ENCODE results near the gene AK4. TPM values are rescaled to one million over a fixed set of nuclear protein-coding genes. Genes with fewer than 3 reads are reported as not detected.

AK4 gene
- total RNA-seq, 4 donors from 2014 or later, result 7.8 to 13.9 (median 9.8) TPM

GRCh38 chr1:65265296-65265650 is 117.3 kb downstream of the AK4 start:
- Histone ChIP-seq H3K36me3 (no peaks in the 10 kb centered on the region), H3K4me3 (replicated peaks in 1 of 3) (peak overlapping the region; percentile 1 to 57 (median 16)), H3K27ac (no peak overlapping the region), H3K9me3 (no peaks in the 10 kb centered on the region), H3K4me1 (peaks cover 4 to 8% of the 10 kb centered on the region in 2 donors), H3K27me3 (no peaks in the 10 kb centered on the region)
- 17% methylated on average over 7 of the region's 7 CpGs for WGBS, 2 donors
- TF ChIP-seq, protein P1, sequence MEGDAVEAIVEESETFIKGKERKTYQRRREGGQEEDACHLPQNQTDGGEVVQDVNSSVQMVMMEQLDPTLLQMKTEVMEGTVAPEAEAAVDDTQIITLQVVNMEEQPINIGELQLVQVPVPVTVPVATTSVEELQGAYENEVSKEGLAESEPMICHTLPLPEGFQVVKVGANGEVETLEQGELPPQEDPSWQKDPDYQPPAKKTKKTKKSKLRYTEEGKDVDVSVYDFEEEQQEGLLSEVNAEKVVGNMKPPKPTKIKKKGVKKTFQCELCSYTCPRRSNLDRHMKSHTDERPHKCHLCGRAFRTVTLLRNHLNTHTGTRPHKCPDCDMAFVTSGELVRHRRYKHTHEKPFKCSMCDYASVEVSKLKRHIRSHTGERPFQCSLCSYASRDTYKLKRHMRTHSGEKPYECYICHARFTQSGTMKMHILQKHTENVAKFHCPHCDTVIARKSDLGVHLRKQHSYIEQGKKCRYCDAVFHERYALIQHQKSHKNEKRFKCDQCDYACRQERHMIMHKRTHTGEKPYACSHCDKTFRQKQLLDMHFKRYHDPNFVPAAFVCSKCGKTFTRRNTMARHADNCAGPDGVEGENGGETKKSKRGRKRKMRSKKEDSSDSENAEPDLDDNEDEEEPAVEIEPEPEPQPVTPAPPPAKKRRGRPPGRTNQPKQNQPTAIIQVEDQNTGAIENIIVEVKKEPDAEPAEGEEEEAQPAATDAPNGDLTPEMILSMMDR (IDR thresholded peaks at IDR 0.05), result no peak
- intact Hi-C loops (cut with DNase I), result no loop called here
- no peak for DNase-seq

DNA sequence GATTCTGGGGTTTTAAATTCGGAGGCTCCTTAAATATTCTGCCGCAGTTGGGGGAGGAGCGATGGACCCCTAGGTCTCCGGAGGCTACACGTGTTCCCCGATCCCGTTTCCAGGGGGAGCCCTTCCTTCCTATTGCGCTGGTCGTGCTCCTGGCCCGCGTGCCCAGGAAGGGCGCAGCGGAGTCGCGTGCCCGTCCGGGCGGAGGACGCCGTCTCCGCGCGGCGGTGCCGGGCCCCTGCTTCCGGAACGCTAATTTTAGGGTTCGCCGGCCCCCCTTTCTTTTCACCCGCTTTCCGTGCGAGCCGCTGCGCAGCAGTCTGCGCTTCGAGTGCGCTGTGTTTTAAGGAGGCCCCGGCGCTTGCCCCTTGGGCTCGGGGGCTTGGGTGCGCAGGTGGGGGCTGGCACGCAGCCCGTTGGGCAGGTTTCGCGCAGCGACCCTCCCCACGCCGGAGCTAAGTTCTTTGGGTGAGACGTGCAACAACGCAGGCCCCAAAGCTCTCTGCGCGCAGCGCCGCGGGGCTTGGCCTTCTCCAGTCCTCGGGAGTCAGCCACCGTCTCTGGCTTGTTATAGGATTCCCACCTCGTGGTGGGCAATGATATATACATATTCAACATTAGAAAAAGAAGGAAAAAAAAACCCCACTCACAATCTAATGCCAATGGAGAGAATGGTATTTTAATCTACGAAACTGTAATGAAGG is 117.8 kb downstream of the AK4 start:
- peak; percentile 47 to 54 for DNase-seq
- Histone ChIP-seq H3K27me3 (no peaks in the 10 kb centered on the region), H3K4me3 (replicated peaks in 1 of 3) (peak overlapping the region; percentile 1 to 57 (median 16)), H3K4me1 (peaks cover 4 to 8% of the 10 kb centered on the region in 2 donors), H3K36me3 (no peaks in the 10 kb centered on the region), H3K9me3 (no peaks in the 10 kb centered on the region), H3K27ac (peak overlapping the region in 1 of 3 donors; percentile 12)
- 7 to 21% methylated on average over 25 to 51 of the region's 59 CpGs for WGBS, 2 donors
- intact Hi-C loops (cut with DNase I), result no loop called here
- TF ChIP-seq POLR2A (IDR thresholded peaks at IDR 0.05), result no peak
- TF ChIP-seq, protein P1 (IDR thresholded peaks at IDR 0.05), result peak in 2 of 6 experiments; percentile 28 to 33

DNA sequence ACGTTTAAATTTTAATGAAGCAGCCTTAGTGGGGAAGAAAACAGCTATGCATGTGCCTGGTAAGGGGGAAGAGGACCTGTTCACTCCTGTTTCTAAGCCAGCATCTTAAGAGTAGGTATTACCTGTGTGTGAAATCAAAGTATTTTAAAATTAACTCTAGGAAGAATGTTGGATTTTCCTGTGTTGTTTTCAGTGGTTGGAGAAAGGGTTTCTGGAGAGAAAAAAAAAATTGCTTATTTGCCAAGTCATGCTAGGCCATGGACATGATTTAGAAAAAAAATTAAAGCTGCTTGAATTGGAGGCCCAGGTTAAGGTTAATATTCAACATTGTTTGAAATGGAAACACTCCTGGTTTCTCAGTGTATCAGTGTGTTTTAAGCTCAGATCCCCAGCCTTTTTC is 118.5 kb downstream of the AK4 start:
- TF ChIP-seq, protein P1 (IDR thresholded peaks at IDR 0.05), result no peak
- TF ChIP-seq POLR2A (IDR thresholded peaks at IDR 0.05), result no peak
- Histone ChIP-seq H3K4me1 (peaks cover 4 to 8% of the 10 kb centered on the region in 2 donors), H3K9me3 (no peaks in the 10 kb centered on the region), H3K36me3 (no peaks in the 10 kb centered on the region), H3K27ac (no peak overlapping the region), H3K27me3 (no peaks in the 10 kb centered on the region), H3K4me3 (replicated peaks in 1 of 3) (no peak overlapping the region)
- WGBS, 2 donors, result 50 to 54% methylated on average over 1 of the region's 1 CpG
- intact Hi-C loops (cut with DNase I), result no loop called here
- no peak for DNase-seq

DNA sequence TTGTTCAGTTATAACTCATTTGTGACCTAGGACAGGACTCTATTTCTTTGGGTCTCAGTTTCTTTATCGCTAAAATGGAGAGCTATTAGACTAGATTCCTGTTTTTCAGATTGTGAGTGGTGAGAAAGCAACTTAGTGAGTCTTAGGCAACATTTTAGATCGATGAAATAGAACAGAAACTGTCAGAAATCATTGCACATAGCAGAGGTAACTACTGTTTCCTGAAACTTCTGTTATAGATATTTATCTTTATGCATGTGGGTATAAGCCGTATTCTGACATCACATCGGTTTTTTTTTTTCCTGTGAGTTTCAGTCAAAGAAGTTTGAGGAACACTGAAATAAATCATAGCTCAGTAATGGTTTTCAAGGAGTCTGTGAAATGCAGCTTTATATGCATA is 119.3 kb downstream of the AK4 start:
- H3K27ac ChIP-seq, result no peak overlapping the region
- 88 to 89% methylated on average over 4 of the region's 4 CpGs for WGBS, 2 donors
- H3K4me3 ChIP-seq (replicated peaks in 1 of 3), result no peak overlapping the region
- no peaks in the 10 kb centered on the region for H3K27me3 ChIP-seq
- intact Hi-C loops (cut with DNase I), result no loop called here
- no peaks in the 10 kb centered on the region for H3K36me3 ChIP-seq
- peaks cover 4 to 8% of the 10 kb centered on the region in 2 donors for H3K4me1 ChIP-seq
- DNase-seq, result no peak
- TF ChIP-seq POLR2A (IDR thresholded peaks at IDR 0.05), result no peak
- TF ChIP-seq, protein P1 (IDR thresholded peaks at IDR 0.05), result no peak
- H3K9me3 ChIP-seq, result no peaks in the 10 kb centered on the region

DNA sequence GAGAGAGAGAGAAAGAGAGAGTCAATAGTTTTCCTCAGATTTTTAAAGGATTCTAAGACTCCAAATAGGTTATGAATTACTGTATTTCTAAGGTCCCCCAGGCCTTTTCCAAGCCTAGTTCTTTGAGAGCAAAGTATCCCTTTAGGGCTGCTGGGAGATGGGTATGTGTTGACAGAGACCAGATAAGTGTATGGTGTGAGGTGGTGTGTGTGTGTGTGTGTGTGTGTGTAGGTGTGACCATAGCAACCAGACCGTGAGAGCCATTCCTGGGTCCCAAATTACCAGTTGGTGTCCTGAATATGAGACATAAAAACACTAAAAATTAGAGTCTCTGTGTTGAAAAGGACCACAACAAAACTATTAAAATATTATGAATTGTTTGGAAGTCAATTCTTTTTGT is 119.7 kb downstream of the AK4 start:
- Histone ChIP-seq H3K36me3 (no peaks in the 10 kb centered on the region), H3K27ac (no peak overlapping the region), H3K4me3 (replicated peaks in 1 of 3) (no peak overlapping the region), H3K4me1 (peaks cover 4 to 8% of the 10 kb centered on the region in 2 donors), H3K27me3 (no peaks in the 10 kb centered on the region), H3K9me3 (no peaks in the 10 kb centered on the region)
- TF ChIP-seq, protein P1 (IDR thresholded peaks at IDR 0.05), result no peak
- no peak for TF ChIP-seq POLR2A (IDR thresholded peaks at IDR 0.05)
- intact Hi-C loops (cut with DNase I), result no loop called here
- WGBS, 2 donors, result 84 to 96% methylated on average over 1 of the region's 1 CpG
- no peak for DNase-seq
